GM19025 (cell line): ENCODE data around the gene ST6GALNAC4.
A peak's percentile ranks its signal among the peaks of the same experiment; 100 is the strongest.

Source experiments
- ATAC-seq: cut with Tn5 transposase; IDR thresholded peaks from one replicate; pipeline ENCODE4 v1.9.1; 2021; ENCODE audit warnings: mild to moderate bottlenecking, low read depth, moderate library complexity; ENCODE audit not compliant: unreplicated experiment

The ST6GALNAC4 gene

GRCh38 chr9:127915801-127916719, 781 bp downstream of the ST6GALNAC4 start:
- no peak for ATAC-seq

- ATAC-seq: no peak
Measured at GRCh38 chr9:127915325-127915752, 1.5 kb downstream of the ST6GALNAC4 start.

- ATAC-seq: no peak
Measured at GRCh38 chr9:127913682-127914081, 3.2 kb downstream of the ST6GALNAC4 start.

GRCh38 chr9:127912882-127913281, 4.0 kb downstream of the ST6GALNAC4 start:
- no peak for ATAC-seq

- no peak for ATAC-seq
Measured at GRCh38 chr9:127912296-127912695, 4.5 kb downstream of the ST6GALNAC4 start.

- ATAC-seq: no peak
Measured at GRCh38 chr9:127910613-127911205, 6.1 kb downstream of the ST6GALNAC4 start.

GRCh38 chr9:127909839-127910273, 7.0 kb downstream of the ST6GALNAC4 start:
- no peak for ATAC-seq

- ATAC-seq: no peak
Measured at GRCh38 chr9:127908660-127908926, 8.2 kb downstream of the ST6GALNAC4 start.

GRCh38 chr9:127907867-127908659, 8.8 kb downstream of the ST6GALNAC4 start:
- no peak for ATAC-seq

GRCh38 chr9:127905788-127906191, 11.1 kb downstream of the ST6GALNAC4 start:
- ATAC-seq: no peak

- no peak for ATAC-seq
Measured at GRCh38 chr9:127905004-127905728, 11.7 kb downstream of the ST6GALNAC4 start.

- ATAC-seq: no peak
Measured at GRCh38 chr9:127904561-127905003, 12.3 kb downstream of the ST6GALNAC4 start.

- no peak for ATAC-seq
Measured at GRCh38 chr9:127903557-127904475, 13.0 kb downstream of the ST6GALNAC4 start.

GRCh38 chr9:127899128-127899943, 17.5 kb downstream of the ST6GALNAC4 start, which contains the start of gene ST6GALNAC6:
TSS of gene ST6GALNAC6 (minus strand) at chr9:127899603. CDS start at chr9:127897981, 1,622 bp downstream.
- peak; percentile 70 for ATAC-seq

GRCh38 chr9:127898433-127899127, 18.3 kb downstream of the ST6GALNAC4 start:
- no peak for ATAC-seq

- no peak for ATAC-seq
Measured at GRCh38 chr9:127897193-127897692, 19.6 kb downstream of the ST6GALNAC4 start.

GRCh38 chr9:127896395-127897192, 20.2 kb downstream of the ST6GALNAC4 start:
- ATAC-seq: no peak
